GM19238 (cell line): Measurements from ENCODE around the gene PRR33.
A peak's percentile ranks its signal among the peaks of the same experiment; 100 is the strongest.
"Not testable (repeated sequence)": the region's sequence is repeated elsewhere in the genome, so short reads cannot be mapped to it uniquely, and the experiment has no call there.

Experiments
- DNase-seq: peaks from one replicate; pipeline ENCODE4 v3.0.0; 2011; ENCODE audit warnings: low spot score; ENCODE audit not compliant: insufficient read length

The PRR33 gene

GRCh38 chr11:1889941-1890855 is 1.5 kb downstream of the PRR33 start:
- DNase-seq, result no peak

- DNase-seq, result no peak
Observed at GRCh38 chr11:1889224-1889930, 2.3 kb downstream of the PRR33 start.

- DNase-seq, result no peak
Observed at GRCh38 chr11:1888811-1889210, 2.9 kb downstream of the PRR33 start.

GRCh38 chr11:1888347-1888753 is 3.3 kb downstream of the PRR33 start:
- DNase-seq, result no peak

GRCh38 chr11:1887451-1888346 is 4.0 kb downstream of the PRR33 start:
- DNase-seq, result no peak

- DNase-seq, result not testable (repeated sequence)
Observed at GRCh38 chr11:1886551-1886950, 5.1 kb downstream of the PRR33 start.

GRCh38 chr11:1884303-1884700 is 7.4 kb downstream of the PRR33 start:
- DNase-seq, result no peak

GRCh38 chr11:1883346-1884302 is 8.1 kb downstream of the PRR33 start:
- DNase-seq, result no peak

GRCh38 chr11:1882265-1883238 is 9.1 kb downstream of the PRR33 start:
- DNase-seq, result peak; percentile 95

GRCh38 chr11:1881442-1882264 is 10.0 kb downstream of the PRR33 start:
- peak; percentile 44 for DNase-seq

- DNase-seq, result peak; percentile 10
Observed at GRCh38 chr11:1880746-1881441, 10.8 kb downstream of the PRR33 start.

GRCh38 chr11:1879941-1880720 is 11.6 kb downstream of the PRR33 start:
- no peak for DNase-seq

- no peak for DNase-seq
Observed at GRCh38 chr11:1879342-1879940, 12.3 kb downstream of the PRR33 start.

- no peak for DNase-seq
Observed at GRCh38 chr11:1878137-1879031, 13.3 kb downstream of the PRR33 start.
